Right atrium auricular region (tissue), 2 donors: Measurements from ENCODE around the gene SEMA7A. TPM values are rescaled to one million over a fixed set of nuclear protein-coding genes. Genes with fewer than 3 reads are reported as not detected.
A peak's percentile ranks its signal among the peaks of the same experiment; 100 is the strongest.

ENCODE experiments used
- DNase-seq: peaks from one replicate; pipeline ENCODE4 v3.0.0-alpha.2; 2019; ENCODE audit warnings: low spot score
- H3K27ac ChIP-seq, 2 donors: fragments of 200-600 bp; sonication (generic); 1 replicate in 1 of 2; 2 replicates in 1 of 2; pipeline ENCODE4 v1.5.1; 2016 to 2019
- H3K27me3 ChIP-seq, 2 donors: fragments of 200-600 bp; sonication (generic); one replicate each; pipeline versions ENCODE4 v1.5.1 to v1.6.0; 2017 to 2019
- H3K36me3 ChIP-seq: fragments of 200-600 bp; sonication (generic); one replicate; pipeline ENCODE4 v1.5.1; 2016
- H3K4me1 ChIP-seq, 2 donors: fragments of 200-600 bp; sonication (generic); one replicate each; pipeline versions ENCODE4 v1.5.1 to v1.6.0; 2017 to 2019
- H3K4me3 ChIP-seq, 2 donors: fragments of 200-600 bp; sonication (generic); 1 replicate in 1 of 2; 2 replicates in 1 of 2; pipeline ENCODE4 v1.5.1; 2017 to 2019; ENCODE audit warnings: mild to moderate bottlenecking in 1 of 2, moderate library complexity in 1 of 2
- H3K9me3 ChIP-seq, 2 donors: fragments of 200-600 bp; sonication (generic); one replicate each; pipeline ENCODE4 v1.5.1; 2019
- CTCF ChIP-seq, 2 donors: fragments of 200-600 bp; sonication (generic); IDR thresholded peaks; one replicate each; pipeline ENCODE4 v1.5.1; 2019; ENCODE audit warnings: antibody characterized with exemption in 2 of 2
- total RNA-seq, 2 donors: library from RNA; depleted of rRNA; stranded (reverse); fragments of >200 nt; gene quantifications; one replicate each; pipeline ENCODE4 v1.1.0, GENCODE V29; 2016

Gene SEMA7A
- total RNA-seq, 2 donors from 2014 or later: 1.0 to 2.9 TPM

- no peak for TF ChIP-seq CTCF (IDR thresholded peaks at IDR 0.05)
- peaks cover 0 to 7% of the 10 kb centered on the region in 2 donors for H3K4me1 ChIP-seq
- DNase-seq: no peak
- H3K9me3 ChIP-seq: no peaks in the 10 kb centered on the region
- no peaks in the 10 kb centered on the region for H3K36me3 ChIP-seq
- no peaks in the 10 kb centered on the region for H3K27me3 ChIP-seq
- no peak overlapping the region for H3K4me3 ChIP-seq
- no peak overlapping the region for H3K27ac ChIP-seq
Observed at GRCh38 chr15:74466570-74466969, 32.8 kb upstream of the SEMA7A start.

GRCh38 chr15:74464897-74465296, 31.1 kb upstream of the SEMA7A start:
- H3K4me3 ChIP-seq: no peak overlapping the region
- H3K4me1 ChIP-seq: peaks cover 0 to 17% of the 10 kb centered on the region in 2 donors
- H3K9me3 ChIP-seq: no peaks in the 10 kb centered on the region
- no peak for DNase-seq
- no peaks in the 10 kb centered on the region for H3K27me3 ChIP-seq
- no peak overlapping the region for H3K27ac ChIP-seq
- no peaks in the 10 kb centered on the region for H3K36me3 ChIP-seq
- TF ChIP-seq CTCF (IDR thresholded peaks at IDR 0.05): no peak

- DNase-seq: no peak
- Histone ChIP-seq H3K4me1 (peaks cover 0 to 17% of the 10 kb centered on the region in 2 donors), H3K4me3 (no peak overlapping the region), H3K27ac (no peak overlapping the region), H3K27me3 (no peaks in the 10 kb centered on the region), H3K36me3 (no peaks in the 10 kb centered on the region), H3K9me3 (no peaks in the 10 kb centered on the region)
- no peak for TF ChIP-seq CTCF (IDR thresholded peaks at IDR 0.05)
Observed at GRCh38 chr15:74464216-74464615, 30.5 kb upstream of the SEMA7A start.

GRCh38 chr15:74463634-74464033, 29.9 kb upstream of the SEMA7A start:
- no peaks in the 10 kb centered on the region for H3K9me3 ChIP-seq
- H3K4me1 ChIP-seq: peaks cover 0 to 17% of the 10 kb centered on the region in 2 donors
- H3K27ac ChIP-seq: no peak overlapping the region
- H3K4me3 ChIP-seq: no peak overlapping the region
- H3K36me3 ChIP-seq: no peaks in the 10 kb centered on the region
- DNase-seq: no peak
- TF ChIP-seq CTCF (IDR thresholded peaks at IDR 0.05): no peak
- H3K27me3 ChIP-seq: no peaks in the 10 kb centered on the region

- no peak for TF ChIP-seq CTCF (IDR thresholded peaks at IDR 0.05)
- Histone ChIP-seq H3K27me3 (no peaks in the 10 kb centered on the region), H3K36me3 (peaks cover 11% of the 10 kb centered on the region), H3K4me3 (peak overlapping the region; percentile 65 to 70), H3K4me1 (peaks cover 0 to 17% of the 10 kb centered on the region in 2 donors), H3K9me3 (no peaks in the 10 kb centered on the region), H3K27ac (peak overlapping the region in 1 of 2 donors; percentile 83)
- DNase-seq: no peak
Observed at GRCh38 chr15:74461847-74462511, 28.2 kb upstream of the SEMA7A start.
